ENCODE measurements around the gene PEAR1. TPM values are rescaled to one million over a fixed set of nuclear protein-coding genes. Genes with fewer than 3 reads are reported as not detected.

Gene PEAR1
- total RNA-seq, 1 donor from 2014 or later, result 1.8 TPM

DNA sequence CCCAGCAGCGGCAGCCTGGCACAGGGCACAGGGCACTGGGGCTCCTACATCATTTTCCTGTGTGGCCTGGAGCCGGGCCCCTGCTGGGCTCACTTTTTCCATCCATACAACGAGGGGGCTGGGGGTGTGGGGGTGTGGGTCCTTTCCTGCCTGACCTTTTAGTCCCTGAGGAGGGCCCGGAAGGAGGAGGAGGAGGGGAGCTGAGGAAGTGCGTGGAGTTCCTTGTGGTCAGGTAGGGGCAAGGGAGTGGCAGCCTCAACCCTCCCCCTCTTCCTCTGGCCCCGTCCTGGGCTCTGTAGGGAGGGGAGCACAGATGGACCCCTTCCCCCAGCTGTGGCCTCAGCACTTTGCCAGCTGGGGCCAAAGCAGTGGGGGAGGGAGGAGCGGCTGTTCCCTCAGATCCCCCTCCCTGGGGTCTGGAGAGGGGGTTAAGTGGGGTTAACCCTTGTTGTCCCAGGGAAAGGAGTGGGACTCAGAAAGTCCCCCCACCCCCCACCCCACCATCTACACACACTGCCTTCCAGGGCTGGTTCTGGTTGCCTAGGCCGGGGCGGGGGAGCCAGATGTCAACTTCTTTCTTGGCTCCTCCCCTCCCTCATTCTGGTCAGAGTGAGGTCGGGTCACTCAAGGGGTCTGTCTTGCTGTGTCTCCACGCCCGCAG, 27.1 kb upstream of the PEAR1 start:
- DNase-seq (ENCODE audit: low read depth), result no peak
- Histone ChIP-seq H3K4me3 (ENCODE audit: low read depth, low read length) (no peak overlapping the region), H3K36me3 (ENCODE audit: control insufficient read depth, insufficient read depth, low read length) (no peaks in the 10 kb centered on the region), H3K27me3 (ENCODE audit: control insufficient read depth, insufficient read depth, low read length) (peaks cover 6% of the 10 kb centered on the region)
- FAIRE-seq, result no peak
- TF ChIP-seq, protein P1, sequence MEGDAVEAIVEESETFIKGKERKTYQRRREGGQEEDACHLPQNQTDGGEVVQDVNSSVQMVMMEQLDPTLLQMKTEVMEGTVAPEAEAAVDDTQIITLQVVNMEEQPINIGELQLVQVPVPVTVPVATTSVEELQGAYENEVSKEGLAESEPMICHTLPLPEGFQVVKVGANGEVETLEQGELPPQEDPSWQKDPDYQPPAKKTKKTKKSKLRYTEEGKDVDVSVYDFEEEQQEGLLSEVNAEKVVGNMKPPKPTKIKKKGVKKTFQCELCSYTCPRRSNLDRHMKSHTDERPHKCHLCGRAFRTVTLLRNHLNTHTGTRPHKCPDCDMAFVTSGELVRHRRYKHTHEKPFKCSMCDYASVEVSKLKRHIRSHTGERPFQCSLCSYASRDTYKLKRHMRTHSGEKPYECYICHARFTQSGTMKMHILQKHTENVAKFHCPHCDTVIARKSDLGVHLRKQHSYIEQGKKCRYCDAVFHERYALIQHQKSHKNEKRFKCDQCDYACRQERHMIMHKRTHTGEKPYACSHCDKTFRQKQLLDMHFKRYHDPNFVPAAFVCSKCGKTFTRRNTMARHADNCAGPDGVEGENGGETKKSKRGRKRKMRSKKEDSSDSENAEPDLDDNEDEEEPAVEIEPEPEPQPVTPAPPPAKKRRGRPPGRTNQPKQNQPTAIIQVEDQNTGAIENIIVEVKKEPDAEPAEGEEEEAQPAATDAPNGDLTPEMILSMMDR (IDR thresholded peaks at IDR 0.05; ENCODE audit: insufficient read depth, low read length, severe bottlenecking), result no peak

DNA sequence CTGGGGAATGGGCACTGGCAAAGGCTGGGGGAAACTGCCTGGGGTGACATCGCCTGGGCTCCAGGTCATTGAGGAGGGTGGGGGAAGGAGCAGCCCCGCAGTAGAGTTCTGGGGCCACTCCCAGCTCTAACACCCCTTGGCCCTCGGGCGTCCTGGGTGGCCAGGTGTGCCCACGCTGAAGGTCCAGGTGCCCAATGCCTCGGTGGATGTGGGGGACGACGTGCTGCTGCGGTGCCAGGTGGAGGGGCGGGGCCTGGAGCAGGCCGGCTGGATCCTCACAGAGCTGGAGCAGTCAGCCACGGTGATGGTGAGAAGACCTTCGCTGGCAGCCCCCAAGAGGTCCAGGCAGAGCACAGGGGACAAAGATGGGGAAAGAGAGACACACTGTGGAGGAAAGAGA, 25.2 kb upstream of the PEAR1 start:
- TF ChIP-seq, protein P1 (IDR thresholded peaks at IDR 0.05; ENCODE audit: insufficient read depth, low read length, severe bottlenecking), result no peak
- FAIRE-seq, result no peak
- H3K27me3 ChIP-seq (ENCODE audit: control insufficient read depth, insufficient read depth, low read length), result peaks cover 2% of the 10 kb centered on the region
- DNase-seq (ENCODE audit: low read depth), result no peak
- H3K4me3 ChIP-seq (ENCODE audit: low read depth, low read length), result no peak overlapping the region
- H3K36me3 ChIP-seq (ENCODE audit: control insufficient read depth, insufficient read depth, low read length), result no peaks in the 10 kb centered on the region

DNA sequence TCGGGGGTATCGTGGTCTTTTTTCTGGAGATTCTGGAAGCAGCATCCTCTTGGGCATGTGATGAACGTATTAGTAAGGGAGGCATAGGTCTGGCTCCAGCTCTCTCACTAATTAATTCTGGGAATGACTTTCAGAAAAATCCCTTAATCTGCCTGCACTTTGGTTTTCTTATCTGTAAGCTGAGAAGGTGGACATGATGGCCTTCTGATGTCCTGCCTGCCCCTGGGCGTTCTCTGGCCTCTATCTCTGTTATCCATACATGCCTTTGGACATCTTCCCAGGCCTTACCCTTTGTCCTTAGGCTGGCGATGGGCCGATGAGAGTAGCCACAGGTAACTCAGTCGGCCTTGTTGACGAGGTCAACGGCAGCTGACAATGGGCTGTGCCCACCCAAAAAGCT, 24.1 kb upstream of the PEAR1 start:
- peaks cover 3% of the 10 kb centered on the region for H3K27me3 ChIP-seq (ENCODE audit: control insufficient read depth, insufficient read depth, low read length)
- DNase-seq (ENCODE audit: low read depth), result no peak
- TF ChIP-seq, protein P1 (IDR thresholded peaks at IDR 0.05; ENCODE audit: insufficient read depth, low read length, severe bottlenecking), result no peak
- no peak overlapping the region for H3K4me3 ChIP-seq (ENCODE audit: low read depth, low read length)
- no peaks in the 10 kb centered on the region for H3K36me3 ChIP-seq (ENCODE audit: control insufficient read depth, insufficient read depth, low read length)
- FAIRE-seq, result no peak

GRCh38 chr1:156873659-156874058, 19.9 kb upstream of the PEAR1 start:
- FAIRE-seq (no peak), DNase-seq (ENCODE audit: low read depth) (no peak)
- Histone ChIP-seq H3K36me3 (ENCODE audit: control insufficient read depth, insufficient read depth, low read length) (no peaks in the 10 kb centered on the region), H3K27me3 (ENCODE audit: control insufficient read depth, insufficient read depth, low read length) (peaks cover 26% of the 10 kb centered on the region), H3K4me3 (ENCODE audit: low read depth, low read length) (no peak overlapping the region)
- TF ChIP-seq, protein P1 (IDR thresholded peaks at IDR 0.05; ENCODE audit: insufficient read depth, low read length, severe bottlenecking), result no peak

GRCh38 chr1:156874142-156874541, 19.4 kb upstream of the PEAR1 start:
- Histone ChIP-seq H3K36me3 (ENCODE audit: control insufficient read depth, insufficient read depth, low read length) (no peaks in the 10 kb centered on the region), H3K27me3 (ENCODE audit: control insufficient read depth, insufficient read depth, low read length) (peaks cover 28% of the 10 kb centered on the region), H3K4me3 (ENCODE audit: low read depth, low read length) (no peak overlapping the region)
- DNase-seq (ENCODE audit: low read depth) (no peak), FAIRE-seq (no peak)
- TF ChIP-seq, protein P1 (IDR thresholded peaks at IDR 0.05; ENCODE audit: insufficient read depth, low read length, severe bottlenecking), result no peak

Data from bronchial epithelial cell (primary cell).